GM19238 (cell line): Measurements from ENCODE around the gene ARHGEF38.
"Not testable (repeated sequence)": the region's sequence is repeated elsewhere in the genome, so short reads cannot be mapped to it uniquely, and the experiment has no call there.

Experiments
- DNase-seq: peaks from one replicate; pipeline ENCODE4 v3.0.0; 2011; ENCODE audit warnings: low spot score; ENCODE audit not compliant: insufficient read length

The ARHGEF38 gene

DNA sequence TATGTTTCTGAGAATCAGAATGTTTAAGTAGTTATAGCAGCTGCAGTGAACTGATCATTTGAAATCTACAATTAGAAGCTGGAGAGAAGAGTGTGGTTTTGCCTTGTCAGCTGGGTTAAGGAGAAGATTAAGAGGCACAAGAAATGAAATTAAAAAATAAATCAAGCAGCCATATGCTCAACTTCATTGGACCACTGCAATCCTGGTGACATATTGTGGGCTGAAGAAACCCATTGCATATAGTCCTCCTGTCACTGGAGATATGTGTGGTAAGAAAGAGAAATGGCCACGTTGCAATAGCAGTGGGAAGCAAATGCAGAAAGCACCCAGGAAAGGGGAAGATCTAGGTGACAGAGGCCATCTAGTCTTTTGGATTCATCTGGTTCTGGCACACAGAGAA lies 93.0 kb downstream of the ARHGEF38 start:
- DNase-seq, result no peak

DNA sequence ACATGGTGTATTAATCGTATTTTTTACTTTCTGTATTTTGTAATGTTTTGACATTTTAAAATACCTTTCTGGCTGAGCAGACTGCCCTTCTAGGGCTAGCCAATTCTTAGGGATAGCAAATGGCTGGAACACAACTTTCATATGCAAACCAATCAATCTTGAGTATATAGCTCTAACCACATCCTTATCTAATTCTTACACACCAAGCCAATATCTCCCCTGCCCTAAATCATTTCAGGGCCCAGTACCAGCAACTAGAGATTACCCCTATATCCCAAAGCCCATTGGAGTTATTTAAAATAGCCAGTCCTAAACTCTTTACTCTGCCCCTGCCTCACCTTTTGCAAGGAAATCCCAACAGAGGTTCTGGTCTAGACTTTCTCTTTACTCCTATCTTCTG lies 97.8 kb downstream of the ARHGEF38 start:
- no peak for DNase-seq

DNA sequence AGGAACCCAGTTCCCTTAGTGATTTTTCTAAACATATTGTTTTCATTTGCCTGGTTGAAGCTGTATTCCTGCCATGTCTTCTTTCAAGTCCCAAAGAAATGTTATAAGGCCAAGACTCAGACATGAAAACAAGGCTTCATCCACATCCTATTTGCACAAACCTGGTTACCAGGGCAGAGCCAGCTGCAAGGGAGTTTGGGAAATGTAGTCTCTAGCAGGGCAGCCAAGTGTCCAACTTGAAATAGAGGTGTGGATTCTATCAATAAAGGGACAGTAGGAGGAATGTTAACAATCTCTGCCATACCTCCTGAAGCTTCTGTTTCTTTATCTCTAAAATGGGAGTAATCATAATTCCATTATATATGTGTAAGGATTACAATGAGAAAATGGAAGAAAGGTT lies 99.5 kb downstream of the ARHGEF38 start:
- DNase-seq, result no peak

DNA sequence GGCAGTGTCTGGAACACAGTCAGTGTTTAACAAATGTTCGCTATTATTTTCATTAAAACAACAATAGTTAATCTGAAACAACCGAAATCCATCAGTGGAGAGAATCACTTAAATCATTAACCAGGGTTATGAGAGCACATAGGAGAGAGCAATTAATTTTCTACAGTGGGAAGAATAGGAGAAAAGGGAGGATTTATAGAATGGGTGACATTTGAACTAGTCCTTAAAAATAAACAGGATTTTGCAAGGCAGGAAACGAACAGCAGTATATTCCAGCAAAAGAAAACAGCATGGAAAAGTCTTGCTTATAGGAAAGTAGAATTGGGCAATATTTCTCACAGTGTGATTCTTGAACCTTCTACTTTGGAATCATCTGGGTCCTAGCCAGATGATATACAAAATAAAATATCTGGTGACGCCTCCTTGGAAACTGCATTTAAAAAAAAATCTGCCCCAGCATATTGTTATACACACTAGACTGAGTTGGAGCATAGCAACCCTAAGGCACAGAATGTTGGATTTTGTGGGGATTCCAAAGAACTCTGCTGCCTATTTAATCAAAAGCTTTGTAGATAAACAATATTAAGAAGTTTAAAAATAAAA lies 100.0 kb downstream of the ARHGEF38 start:
- no peak for DNase-seq

DNA sequence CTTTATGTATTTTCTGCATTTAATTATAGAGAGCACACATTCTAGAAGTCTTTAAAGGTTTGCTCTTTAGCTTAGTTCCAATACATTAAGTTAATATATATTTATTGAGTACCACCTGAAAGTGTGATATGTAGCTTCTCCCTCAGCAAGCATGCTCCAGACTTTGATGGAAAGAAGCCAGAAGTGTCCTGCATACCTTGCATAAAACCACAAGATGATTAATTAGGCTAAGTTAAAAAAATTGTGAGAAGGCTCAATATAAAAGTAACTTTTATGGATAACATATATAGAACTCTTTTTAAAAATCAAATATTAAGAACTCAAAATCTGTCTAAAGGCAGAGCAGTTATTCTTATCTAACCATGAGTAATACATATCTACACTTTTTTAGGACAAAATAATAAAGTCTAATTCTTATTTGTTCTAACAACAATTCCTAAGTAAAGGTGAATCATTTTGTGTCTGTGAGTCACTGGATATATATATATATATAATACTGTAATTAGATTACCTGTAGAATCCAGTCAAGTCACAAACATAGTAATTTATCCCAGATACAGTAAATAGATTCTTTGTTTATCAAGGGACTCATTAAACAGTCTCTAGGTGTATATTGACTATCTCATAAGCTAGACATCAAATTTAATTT lies 104.8 kb downstream of the ARHGEF38 start:
- no peak for DNase-seq

DNA sequence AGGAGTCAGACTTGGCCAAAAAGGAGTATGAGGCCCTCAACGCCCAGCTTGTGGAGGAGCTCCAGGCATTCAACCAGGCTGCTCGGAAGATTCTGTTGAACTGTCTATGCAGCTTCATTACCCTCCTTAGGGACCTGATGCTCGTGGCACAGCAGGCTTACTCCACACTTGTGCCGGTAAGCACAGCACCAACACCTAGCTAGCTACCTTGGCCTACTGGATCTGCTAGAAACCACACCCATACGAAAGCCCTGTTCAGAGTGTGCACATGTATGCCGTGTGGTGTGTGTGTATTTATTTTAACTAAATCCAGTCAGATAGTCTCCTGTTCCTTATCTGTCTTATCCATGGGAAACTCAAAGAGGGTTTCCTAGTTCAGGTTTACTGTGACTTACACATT lies 106.8 kb downstream of the ARHGEF38 start:
- DNase-seq, result no peak

DNA sequence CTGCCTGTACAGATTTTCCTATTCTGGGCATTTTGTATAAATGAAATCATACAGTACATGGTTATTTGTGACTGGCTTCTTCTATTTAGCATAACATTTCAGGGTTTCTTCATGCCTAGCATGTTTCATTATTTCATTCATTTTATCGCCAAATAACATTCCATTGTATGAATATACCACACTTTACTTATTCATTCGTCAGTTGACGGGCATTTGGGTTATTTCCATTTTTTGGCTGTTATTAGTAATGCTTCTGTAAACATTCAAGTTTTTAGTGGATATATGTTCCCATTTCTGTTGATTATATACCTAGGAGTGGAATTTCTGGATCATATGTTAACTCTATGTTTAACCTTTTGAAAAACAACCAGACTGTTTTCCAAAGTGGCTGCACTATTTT lies 108.6 kb downstream of the ARHGEF38 start:
- DNase-seq, result no peak

DNA sequence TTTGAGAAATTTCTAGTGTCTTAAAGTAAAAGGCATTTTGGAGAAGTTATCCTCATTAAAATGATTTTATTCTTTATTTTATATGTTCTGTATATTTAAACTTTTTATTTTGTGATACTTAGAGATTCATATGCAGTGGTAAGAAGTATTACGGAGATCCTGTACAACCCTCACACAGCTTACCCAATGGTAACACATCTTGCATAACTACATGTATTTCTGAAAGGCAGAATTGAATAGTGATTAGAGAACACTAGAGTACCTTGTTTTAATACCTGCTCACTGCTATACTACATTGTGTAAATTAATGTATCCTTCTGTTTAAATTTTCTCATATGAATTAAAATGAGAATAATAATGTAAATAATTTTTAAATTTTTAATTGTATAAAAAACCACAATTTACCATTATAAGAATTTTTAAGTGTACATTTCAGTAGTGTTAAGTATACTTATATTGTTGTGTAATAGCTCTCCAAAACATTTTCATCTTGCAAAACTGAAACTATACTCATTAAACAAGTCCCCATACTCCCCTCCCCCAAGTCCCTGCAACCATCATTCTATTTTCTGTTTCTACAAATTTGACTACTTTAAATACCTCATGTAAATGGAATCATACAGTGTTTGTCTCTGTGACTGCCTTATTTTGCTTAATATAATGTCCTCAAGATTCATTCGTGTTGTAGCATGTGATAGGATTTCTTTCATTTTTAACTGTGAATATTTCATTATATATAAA lies 110.7 kb downstream of the ARHGEF38 start:
- DNase-seq, result no peak

DNA sequence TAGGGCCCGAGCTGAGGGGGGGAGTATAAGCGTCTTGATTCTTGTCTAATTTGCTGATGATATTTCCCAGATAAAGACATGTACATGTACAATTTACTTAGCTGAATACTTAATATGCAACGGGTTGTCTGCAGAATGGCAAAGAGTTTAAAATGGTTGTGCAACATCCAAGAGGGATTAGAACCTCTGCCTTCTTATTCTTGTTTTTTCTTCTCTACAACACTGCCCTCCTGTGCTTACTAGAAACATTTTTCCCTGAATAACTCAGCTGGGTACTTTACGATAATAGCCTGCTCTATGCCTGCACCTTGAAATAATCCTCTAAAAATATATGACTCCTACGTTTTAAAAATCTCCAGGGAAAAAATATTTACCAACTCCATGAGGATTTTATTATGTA lies 114.3 kb downstream of the ARHGEF38 start:
- no peak for DNase-seq

DNA sequence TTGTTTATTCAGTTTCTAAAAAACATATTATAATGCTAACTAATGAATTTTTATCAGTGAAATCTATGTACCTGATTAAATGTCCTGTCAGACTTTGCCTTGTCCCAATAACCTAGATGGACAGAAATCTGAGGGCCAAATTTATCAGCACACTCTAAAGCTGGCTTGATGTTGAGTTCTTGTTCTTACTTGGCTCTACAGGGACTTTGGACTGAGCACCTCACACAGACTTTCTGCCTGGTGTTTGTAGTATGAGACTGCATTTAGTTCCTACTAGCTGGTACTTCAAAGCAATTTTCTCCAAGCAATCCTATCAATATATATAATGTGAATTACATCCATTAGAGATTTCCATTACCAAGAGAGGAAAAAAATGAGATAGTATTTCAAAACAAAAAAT lies 118.3 kb downstream of the ARHGEF38 start:
- no peak for DNase-seq

DNA sequence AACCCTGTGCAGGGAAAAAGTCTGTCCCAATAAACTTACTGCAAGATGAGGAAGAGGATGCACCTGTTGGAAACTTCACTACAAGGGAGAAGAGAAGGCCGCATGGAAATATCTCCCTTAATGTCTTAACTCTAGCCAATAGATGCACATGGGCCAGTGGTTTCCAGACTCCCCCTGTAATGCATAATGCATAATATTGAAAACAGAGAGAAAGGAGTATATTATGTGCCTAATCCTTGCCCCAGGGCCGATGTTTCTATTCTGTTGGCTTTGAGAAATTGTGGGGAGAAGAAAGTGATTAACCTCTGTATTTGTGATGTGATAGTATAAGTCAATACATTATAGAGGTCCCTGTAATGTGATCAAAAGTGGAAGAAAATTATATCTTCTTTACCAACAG lies 118.9 kb downstream of the ARHGEF38 start:
- no peak for DNase-seq

DNA sequence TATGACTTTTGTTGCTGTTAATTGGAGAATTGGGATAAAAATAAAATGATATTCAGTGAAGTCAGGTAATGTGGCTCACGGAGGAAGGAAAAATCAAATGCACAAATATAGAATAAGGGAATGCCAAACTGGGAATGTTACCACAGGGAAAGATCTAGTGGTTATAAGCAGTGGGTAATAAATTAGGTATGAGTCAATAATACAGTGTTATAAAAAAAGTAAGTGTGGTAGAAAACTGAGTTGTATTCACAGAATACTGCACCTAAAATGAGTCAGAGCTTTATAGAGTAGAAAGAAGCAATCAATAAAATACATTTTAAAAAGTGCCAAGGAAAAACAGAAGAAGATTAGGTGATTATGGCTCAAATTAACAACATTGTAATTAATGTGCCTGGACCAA lies 121.6 kb downstream of the ARHGEF38 start:
- DNase-seq, result no peak

DNA sequence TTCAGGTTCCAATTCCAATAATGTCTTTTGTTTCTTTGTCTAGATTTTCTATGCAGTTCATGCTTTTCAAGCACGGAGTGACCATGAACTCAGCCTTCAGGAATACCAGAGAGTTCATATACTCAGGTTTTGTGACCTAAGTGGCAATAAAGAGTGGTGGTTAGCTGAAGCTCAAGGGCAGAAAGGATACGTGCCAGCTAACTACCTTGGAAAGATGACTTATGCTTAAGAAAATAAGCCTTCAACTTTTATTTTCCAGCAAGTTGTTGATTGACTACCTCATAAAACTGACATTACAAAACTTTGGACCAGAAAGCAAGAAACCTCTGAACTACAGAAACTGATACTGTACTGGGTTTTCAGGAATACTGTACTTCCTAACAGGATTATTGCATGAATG lies 125.3 kb downstream of the ARHGEF38 start:
- no peak for DNase-seq

DNA sequence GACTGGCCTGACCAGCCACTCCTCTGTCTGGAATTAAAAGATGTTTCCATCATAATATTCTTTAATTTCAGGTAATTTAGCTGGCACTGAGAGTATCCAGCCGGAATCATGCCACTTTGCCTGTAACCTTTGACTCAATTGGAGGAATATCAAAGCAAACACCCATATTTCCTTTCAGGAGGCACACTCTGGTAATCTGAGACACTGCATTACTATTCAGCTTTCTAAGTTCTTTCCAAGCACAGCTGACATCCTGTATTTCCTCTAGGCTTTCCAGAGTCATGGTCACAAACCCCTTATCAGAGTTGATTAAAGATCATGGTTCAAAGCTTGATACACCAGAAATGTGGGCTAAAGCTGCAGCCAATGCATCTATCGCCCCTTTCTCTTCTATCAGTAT lies 126.8 kb downstream of the ARHGEF38 start:
- no peak for DNase-seq

DNA sequence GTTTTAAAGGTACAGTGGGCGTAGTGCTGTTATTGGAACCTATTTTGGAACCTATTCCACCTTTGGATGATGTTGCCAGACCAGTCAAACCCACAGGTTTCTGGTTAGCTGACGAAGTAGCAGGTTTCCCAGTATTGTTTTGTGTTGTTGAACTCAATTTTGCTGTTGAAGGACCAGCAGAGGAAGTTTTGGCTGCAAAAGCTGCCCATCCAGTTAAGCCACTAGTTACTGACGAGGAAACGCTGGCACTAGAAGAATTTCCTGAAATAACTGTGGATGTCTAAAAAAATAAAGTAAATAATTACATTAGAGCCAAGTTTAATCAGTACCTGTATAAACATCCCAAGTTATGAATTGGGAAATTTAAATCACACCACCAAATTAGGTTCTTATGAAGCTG lies 130.6 kb downstream of the ARHGEF38 start:
- DNase-seq, result no peak

DNA sequence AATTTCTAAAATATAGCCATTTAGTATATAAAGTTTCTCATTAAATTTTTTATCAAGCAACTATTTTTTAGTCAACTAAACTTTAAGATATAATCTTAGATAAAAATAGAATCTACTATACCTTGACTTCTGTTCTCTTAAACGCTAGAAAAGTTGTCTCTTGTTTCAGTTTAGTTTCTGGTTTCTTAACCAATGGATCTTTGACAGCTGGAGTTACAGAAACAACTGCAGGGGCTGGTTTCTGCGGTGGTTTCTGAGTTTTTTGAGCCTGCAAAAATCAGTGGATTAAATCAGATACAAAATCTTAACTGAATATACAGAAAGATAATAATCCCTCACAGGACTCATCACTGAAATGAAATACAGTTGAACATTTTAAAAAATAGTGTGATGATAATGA lies 134.2 kb downstream of the ARHGEF38 start:
- DNase-seq, result no peak

DNA sequence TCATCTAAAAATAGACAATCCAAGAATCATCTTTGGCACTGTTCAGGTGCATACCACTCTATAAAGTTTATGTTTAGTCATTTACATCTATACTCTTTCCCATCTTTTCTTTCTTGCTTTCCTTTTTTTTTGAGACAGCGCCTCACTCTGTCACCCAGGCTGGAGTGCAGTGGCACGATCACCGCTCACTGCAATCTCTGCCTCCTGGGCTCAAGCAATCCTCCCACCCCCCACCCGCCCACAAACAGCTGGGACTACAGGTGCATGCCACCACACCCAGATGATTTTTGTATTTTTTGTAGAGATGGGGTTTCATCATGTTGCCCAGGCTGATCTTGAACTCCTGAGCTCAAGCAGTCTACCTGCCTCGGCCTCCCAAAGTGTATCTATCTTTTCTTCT lies 142.4 kb downstream of the ARHGEF38 start:
- not testable (repeated sequence) for DNase-seq

DNA sequence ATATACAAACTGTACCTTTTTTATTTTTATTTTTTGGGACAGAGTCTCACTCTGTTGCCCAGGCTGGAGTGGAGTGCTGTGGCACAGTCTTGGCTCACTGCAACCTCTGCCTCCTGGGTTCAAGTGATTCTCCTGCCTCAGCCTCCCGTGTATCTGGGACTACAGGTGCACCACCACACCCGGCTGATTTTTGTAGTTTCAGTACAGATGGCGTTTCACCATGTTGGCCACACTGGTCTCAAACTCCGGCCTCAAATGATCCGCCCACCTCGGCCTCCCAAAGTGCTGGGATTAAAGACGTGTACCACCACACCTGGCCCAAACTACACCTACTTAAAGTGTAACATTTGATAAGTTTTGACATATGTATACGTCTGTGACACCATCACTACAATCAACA lies 143.4 kb downstream of the ARHGEF38 start:
- DNase-seq, result not testable (repeated sequence)

DNA sequence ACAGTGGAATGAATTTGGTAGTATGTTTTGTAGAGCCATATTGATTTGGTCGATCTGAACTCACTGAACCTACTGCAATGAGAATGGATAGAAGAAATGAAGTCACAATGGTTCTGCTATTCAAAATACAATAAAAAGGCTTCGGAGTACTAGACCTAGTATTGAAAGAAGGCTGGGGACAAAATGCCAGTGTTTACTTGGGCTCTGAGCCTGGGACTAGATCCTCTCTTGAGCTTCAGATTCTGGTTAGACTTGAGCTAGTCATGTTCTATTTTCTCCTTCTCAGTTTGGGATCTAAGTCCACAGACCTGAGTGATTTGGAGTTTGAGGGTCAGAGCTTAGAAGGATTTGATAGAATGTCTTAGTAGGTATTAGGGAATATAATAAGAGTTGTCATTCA lies 146.2 kb downstream of the ARHGEF38 start:
- DNase-seq, result no peak

DNA sequence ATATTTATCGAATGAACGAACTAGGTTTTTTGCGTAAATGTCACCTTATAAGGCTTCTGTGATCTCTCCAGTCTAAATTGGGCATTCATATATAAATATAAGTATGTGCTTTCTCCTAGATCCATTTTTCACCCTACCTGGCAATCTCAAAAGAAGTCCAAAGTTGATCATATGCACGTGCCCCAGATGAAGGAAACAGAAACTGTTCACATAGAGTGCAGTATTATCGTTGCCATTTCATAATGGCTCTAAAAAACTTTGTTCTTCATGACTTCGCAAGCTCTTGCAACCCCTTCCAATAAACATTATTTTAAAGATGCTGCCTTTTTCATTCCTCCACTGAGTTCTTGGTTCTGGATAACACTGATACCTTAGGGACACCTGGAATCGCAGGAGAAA lies 155.4 kb downstream of the ARHGEF38 start:
- DNase-seq, result no peak

DNA sequence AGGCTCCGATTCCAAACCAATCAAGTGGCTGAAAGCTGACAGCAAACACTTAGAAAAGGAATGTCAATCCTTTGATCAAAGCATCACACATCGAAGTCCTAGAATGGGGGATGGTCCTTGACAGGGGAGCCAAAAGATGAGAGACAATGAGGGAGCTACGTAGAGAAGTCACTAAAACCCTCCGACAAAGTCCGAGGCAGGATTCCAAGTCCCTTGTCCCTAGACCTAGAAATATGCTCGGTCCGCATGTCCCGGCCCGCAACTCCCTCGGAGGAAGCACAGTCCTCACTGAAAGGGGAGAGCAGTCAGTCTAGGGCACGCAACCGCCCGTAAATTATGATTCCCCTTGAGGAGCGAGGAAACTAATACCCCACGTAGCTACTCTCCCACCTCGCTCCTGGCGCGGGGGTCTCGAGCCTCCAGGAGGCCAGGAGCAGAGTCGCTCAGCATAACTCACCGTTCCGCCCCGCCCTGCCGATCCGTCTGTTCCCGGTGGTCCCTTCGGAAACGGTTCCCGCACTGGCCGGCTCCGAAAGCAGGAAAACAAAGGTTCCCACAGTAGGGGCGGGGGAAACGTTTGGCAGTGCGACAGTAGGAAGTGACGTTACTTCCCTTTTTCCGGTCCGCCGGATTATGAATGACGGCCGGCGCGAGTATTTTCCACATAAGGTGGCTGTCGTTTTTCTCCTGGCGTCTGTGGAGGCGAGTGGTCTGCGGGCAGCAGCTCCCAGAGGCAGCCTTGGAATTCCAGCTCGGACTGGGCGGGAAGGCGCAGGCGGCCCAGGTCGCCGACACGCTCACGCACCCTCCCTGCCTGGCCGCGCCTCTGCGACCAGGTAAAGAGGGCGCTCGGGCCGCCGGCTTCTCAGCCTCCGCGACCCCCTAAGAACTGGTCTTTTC lies 156.0 kb downstream of the ARHGEF38 start, which contains the start of the genes GSTCD and INTS12:
TSS of gene GSTCD (plus strand) at position 604 of the 900 bp plus-strand sequence. CDS start 8,830 bp downstream, outside the sequence.
TSS of gene INTS12 (minus strand) at position 509 of the 900 bp plus-strand sequence. CDS start 8,684 bp downstream, outside the sequence.
- peak; percentile 41 for DNase-seq

DNA sequence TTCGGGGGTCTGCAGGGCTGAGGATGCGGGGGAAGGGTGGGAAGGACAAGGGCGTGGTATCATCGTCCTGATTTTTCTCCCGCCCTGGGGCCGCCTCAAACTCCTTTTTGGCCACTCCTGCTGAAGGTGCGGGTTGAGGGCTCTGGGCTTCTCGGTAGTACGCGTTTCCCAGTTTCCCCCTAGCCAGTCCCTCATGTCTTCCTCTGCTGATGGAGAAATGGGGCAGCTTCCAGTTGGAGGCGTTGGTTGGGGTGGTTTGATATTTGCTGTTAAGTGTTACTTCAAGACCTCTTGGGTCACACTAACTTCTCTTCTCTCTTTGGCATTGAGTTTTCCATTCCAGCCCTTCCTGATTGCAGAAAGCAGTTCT lies 156.6 kb downstream of the ARHGEF38 start:
- DNase-seq, result no peak
